Psoas muscle (tissue), 8 donors: ENCODE data around the gene KCNA1. TPM values are rescaled to one million over a fixed set of nuclear protein-coding genes. Genes with fewer than 3 reads are reported as not detected.
"Not testable (repeated sequence)": the region's sequence is repeated elsewhere in the genome, so short reads cannot be mapped to it uniquely, and the experiment has no call there.

Experiments used
- ATAC-seq, 4 donors: fragments of 200-7000 bp; cut with Tn5 transposase; one replicate each; pipeline ENCODE4 v1.9.1; 2020; ENCODE audit warnings: moderate library complexity in 3 of 4, mild to moderate bottlenecking in 2 of 4
- DNase-seq, 2 donors: peaks; one replicate each; pipeline ENCODE4 v3.0.0-alpha.2; 2020
- H3K27ac ChIP-seq: fragments of 200-600 bp; one replicate; pipeline ENCODE4 v1.8.0; 2022
- H3K27me3 ChIP-seq, 3 donors: fragments of 200-600 bp in 1 of 3; one replicate each; pipeline versions ENCODE4 v1.6.1 to v1.8.0; 2013 to 2022; ENCODE audit warnings: low read length in 2 of 3, mild to moderate bottlenecking in 2 of 3, moderate library complexity in 1 of 3; ENCODE audit not compliant: insufficient read depth in 3 of 3
- H3K36me3 ChIP-seq, 2 donors: fragments of 200-600 bp in 1 of 2; one replicate each; pipeline versions ENCODE4 v1.6.1 to v1.8.0; 2013 to 2022; ENCODE audit warnings: low read depth in 1 of 2, mild to moderate bottlenecking in 1 of 2, moderate library complexity in 1 of 2; ENCODE audit not compliant: insufficient read depth in 1 of 2
- H3K4me1 ChIP-seq: fragments of 200-600 bp; one replicate; pipeline ENCODE4 v1.8.0; 2022
- H3K4me3 ChIP-seq: fragments of 200-600 bp; one replicate; pipeline ENCODE4 v1.8.0; 2022; ENCODE audit warnings: mild to moderate bottlenecking
- H3K9me3 ChIP-seq: fragments of 200-600 bp; one replicate; pipeline ENCODE4 v1.8.0; 2022
- WGBS, 3 donors: extraction: QIAGEN DNeasy Blood & Tissue Kit; methylation state at CpG; one replicate each; pipeline versions ENCODE4 v1.1.6 to v1.1.7; 2013; 5-methylcytosine and 5-hydroxymethylcytosine counted together
- intact Hi-C, 2 donors: fragments of 100-400 bp; cut with DNase I; formaldehyde crosslinking; loops; one replicate each; pipeline versions ENCODE4 v1.11.0 to v1.14.2; 2022
- polyA plus RNA-seq, 3 donors: library from polyadenylated mRNA; stranded (reverse); fragments of 200-250 nt; gene quantifications; one replicate each; pipeline ENCODE4 v1.2.3, GENCODE V29; 2013
- total RNA-seq, 4 donors: library from RNA; stranded (reverse); fragmentation: NEBNext Ultra II Directional in 2 of 4; extraction: Animal tissue kit (Norgen Biotek cat#: 25700) in 2 of 4; gene quantifications; one replicate each; pipeline versions ENCODE4 v1.2.1 to v1.2.4, GENCODE V29; 2021 to 2023
- TF ChIP-seq, protein P1 (sequence below): fragments of 200-600 bp; IDR thresholded peaks from one replicate; pipeline ENCODE4 v1.8.0; 2022; ENCODE audit warnings: antibody characterized with exemption
- donor health status: healthy with polysubstance abuse.
- donor health status: DM: no; HTN: no; CAD: no; lungs with moderate emphysema.
- donor health status: Bipolar disorder and iron deficiency.
- donor health status: healthy.
- donor health status: DM: yes; HTN: yes; CAD: no.
- donor health status: DM: no; HTN: no; CAD: no.
- donor health status: DM: no; HTN: no; CAD: no.
- donor health status: DM: yes; HTN: yes; CAD: no.

The KCNA1 gene
- total and polyA plus RNA-seq, 7 donors: 0.01 to 0.18 (median 0.04) TPM; not detected in 3

DNA sequence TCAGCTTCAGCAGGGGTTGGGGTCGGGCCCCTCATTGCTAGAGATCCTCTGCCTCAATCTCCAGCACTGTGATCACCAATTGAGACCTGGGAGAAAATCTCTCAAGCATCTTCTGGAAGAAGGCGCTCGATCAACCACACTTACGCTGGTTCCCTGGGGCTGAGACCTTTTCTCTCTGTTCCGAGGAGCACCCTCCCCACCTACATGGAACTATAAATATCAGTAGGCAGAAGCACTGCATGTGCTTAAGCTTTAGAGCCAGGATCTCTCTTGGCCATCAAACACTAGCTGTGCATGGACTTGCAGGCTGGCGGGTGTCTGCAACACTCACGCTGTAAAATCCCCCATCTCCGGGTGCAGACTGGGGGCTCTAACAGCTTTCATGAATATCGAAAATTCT lies 38.2 kb upstream of the KCNA1 start:
- WGBS, 3 donors: 83 to 87% (median 85%) methylated on average over 9 of the region's 9 CpGs
- Histone ChIP-seq H3K27me3 (peaks cover 3 to 35% (median 6%) of the 10 kb centered on the region in 3 donors), H3K36me3 (no peaks in the 10 kb centered on the region), H3K9me3 (no peaks in the 10 kb centered on the region), H3K4me1 (no peaks in the 10 kb centered on the region), H3K4me3 (no peak overlapping the region), H3K27ac (no peak overlapping the region)
- ATAC-seq: no peak
- intact Hi-C loops: no loop called here
- TF ChIP-seq, protein P1, sequence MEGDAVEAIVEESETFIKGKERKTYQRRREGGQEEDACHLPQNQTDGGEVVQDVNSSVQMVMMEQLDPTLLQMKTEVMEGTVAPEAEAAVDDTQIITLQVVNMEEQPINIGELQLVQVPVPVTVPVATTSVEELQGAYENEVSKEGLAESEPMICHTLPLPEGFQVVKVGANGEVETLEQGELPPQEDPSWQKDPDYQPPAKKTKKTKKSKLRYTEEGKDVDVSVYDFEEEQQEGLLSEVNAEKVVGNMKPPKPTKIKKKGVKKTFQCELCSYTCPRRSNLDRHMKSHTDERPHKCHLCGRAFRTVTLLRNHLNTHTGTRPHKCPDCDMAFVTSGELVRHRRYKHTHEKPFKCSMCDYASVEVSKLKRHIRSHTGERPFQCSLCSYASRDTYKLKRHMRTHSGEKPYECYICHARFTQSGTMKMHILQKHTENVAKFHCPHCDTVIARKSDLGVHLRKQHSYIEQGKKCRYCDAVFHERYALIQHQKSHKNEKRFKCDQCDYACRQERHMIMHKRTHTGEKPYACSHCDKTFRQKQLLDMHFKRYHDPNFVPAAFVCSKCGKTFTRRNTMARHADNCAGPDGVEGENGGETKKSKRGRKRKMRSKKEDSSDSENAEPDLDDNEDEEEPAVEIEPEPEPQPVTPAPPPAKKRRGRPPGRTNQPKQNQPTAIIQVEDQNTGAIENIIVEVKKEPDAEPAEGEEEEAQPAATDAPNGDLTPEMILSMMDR: no peak
- no peak for DNase-seq

DNA sequence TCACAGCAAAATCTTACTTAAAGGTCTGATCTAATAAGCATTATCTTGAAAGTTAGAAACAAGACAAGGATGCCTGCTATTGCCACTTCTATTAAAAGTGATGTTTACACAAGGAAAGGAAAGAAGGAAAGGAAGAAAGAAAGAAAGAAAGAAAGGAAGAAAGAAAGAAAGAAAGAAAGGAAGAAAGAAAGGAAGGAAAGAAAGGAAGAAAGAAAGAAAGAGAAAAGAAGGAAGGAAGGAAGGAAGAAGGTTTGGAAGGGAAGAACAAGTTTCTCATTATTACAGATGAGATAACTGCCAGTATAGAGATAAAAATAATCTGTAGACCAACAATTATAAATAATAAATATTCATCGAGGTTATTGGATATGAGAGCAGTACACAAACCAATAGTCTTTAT lies 35.8 kb upstream of the KCNA1 start:
- intact Hi-C loops: no loop called here
- TF ChIP-seq, protein P1: no peak
- H3K4me1 ChIP-seq: no peaks in the 10 kb centered on the region
- no peaks in the 10 kb centered on the region for H3K36me3 ChIP-seq
- peaks cover 2 to 27% (median 6%) of the 10 kb centered on the region in 3 donors for H3K27me3 ChIP-seq
- H3K9me3 ChIP-seq: no peaks in the 10 kb centered on the region
- DNase-seq (no peak), ATAC-seq (no peak)
- H3K4me3 ChIP-seq: no peak overlapping the region
- WGBS, 3 donors: 69 to 84% (median 83%) methylated on average over 1 of the region's 1 CpG
- no peak overlapping the region for H3K27ac ChIP-seq

DNA sequence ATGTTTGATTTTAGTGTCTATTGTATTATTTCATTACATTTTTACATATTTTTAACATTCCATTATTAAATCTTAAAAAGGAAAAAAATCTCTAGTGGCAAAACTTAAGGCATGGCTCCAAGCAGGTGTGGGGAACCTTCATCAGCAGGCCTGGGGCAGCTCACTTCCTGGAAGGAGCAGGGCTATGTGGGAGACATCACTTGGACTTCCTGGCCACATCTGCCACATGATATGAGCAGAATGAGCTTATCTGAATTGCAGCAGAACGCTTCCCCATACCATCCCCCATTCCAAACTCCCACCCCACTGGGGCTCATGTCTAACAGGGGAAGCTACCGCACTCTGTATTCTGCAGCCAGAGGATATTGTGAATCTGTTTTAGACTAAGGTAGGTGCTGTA lies 35.0 kb upstream of the KCNA1 start:
- ATAC-seq: no peak
- WGBS, 3 donors: 59 to 72% (median 65%) methylated on average over 2 of the region's 2 CpGs
- no peaks in the 10 kb centered on the region for H3K4me1 ChIP-seq

DNA sequence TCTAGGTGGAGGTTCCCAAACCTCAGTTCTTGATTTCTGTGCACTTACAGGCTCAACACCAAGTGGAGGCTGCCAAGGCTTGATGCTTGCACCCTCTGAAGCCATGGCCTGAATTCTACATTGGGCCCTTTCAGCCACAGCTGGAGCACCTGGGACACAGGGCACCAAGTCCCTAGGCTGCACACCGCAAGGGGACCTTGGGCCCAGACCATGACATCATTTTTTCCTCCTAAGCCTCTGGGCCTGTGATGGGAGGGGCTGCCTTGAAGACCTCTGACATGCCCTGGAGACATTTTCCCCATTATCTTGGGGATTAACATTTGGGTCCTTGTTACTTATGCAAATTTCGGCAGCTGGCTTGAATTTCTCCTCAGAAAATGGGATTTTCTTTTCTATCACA lies 30.2 kb upstream of the KCNA1 start:
- H3K27ac ChIP-seq, H3K4me1 ChIP-seq, H3K36me3 ChIP-seq, intact Hi-C loops, DNase-seq, ATAC-seq, H3K4me3 ChIP-seq, H3K9me3 ChIP-seq: not testable (repeated sequence)
- peaks cover 0 to 40% (median 8%) of the 10 kb centered on the region in 3 donors for H3K27me3 ChIP-seq
- 93 to 96% (median 96%) methylated on average over 2 of the region's 2 CpGs for WGBS, 3 donors

More for the DNA sequence above, 35.0 kb upstream of the KCNA1 start:
- no peak overlapping the region for H3K4me3 ChIP-seq
- H3K9me3 ChIP-seq: no peaks in the 10 kb centered on the region
- no peak for DNase-seq
- H3K27ac ChIP-seq: no peak overlapping the region
- TF ChIP-seq, protein P1: no peak
- H3K36me3 ChIP-seq: no peaks in the 10 kb centered on the region
- intact Hi-C loops: no loop called here
- peaks cover 5 to 32% (median 6%) of the 10 kb centered on the region in 3 donors for H3K27me3 ChIP-seq

DNA sequence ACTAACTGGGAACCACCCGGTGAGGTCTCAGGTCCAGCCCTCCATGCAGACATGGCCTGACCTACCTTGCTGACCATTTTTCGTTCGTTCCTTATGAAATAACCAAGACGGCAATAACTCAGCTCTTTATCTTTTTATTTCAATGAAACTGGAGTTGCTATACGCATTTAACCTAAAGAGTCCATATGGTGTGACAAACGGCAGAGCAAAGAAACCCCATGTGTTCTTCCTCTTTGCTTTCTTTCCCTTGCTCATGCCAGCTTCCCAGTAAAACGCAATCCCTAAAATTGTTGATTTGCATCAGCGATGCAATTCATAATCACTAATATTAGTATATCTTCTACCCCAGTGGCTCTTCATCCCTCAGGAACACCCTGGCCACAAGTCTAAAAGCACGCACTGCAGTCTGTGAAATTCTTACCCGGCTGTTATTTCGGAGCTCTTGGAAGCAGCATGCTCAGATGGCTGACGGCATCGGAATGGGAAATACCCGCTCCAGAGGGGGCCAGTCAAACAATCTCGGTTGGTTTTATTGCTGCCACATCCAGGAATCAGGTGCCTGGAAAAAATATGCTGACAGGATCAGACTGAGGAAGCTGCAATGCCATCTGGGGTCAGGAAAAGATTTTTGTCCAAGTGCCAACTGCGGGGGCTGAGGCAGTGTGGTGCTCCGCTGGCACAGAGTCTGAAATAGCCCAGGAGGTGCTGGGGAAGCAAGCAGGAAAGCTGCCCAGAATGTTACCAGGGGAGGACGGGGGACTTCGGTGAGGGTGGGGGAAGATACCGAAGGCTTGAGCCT lies 28.2 kb upstream of the KCNA1 start:
- peaks cover 4 to 50% (median 8%) of the 10 kb centered on the region in 3 donors for H3K27me3 ChIP-seq
- H3K36me3 ChIP-seq: no peaks in the 10 kb centered on the region
- H3K4me3 ChIP-seq: no peak overlapping the region

More for the DNA sequence above, 28.2 kb upstream of the KCNA1 start:
- no peak for DNase-seq
- intact Hi-C loops: no loop called here
- H3K9me3 ChIP-seq: no peaks in the 10 kb centered on the region
- TF ChIP-seq, protein P1: no peak
- no peak for ATAC-seq
- no peaks in the 10 kb centered on the region for H3K4me1 ChIP-seq
- no peak overlapping the region for H3K27ac ChIP-seq
- WGBS, 3 donors: 44 to 57% (median 46%) methylated on average over 20 of the region's 20 CpGs
